Stimulated activated CD8-positive, alpha-beta memory T cell treated with anti-CD3 and anti-CD28 coated beads, Interleukin-4, amount 100 ng/mL, for 4 hours (primary cell): ENCODE data around the gene CWC25.
A peak's percentile ranks its signal among the peaks of the same experiment; 100 is the strongest.

Source experiments
- DNase-seq, 2 donors: peaks; one replicate each; pipeline ENCODE4 v3.0.0-alpha.2; 2020; ENCODE audit warnings: low read depth in 2 of 2, low spot score in 1 of 2

The CWC25 gene

GRCh38 chr17:38853292-38854219 is 28.4 kb upstream of the CWC25 start, which contains the start of gene RPL23:
Gene RPL23, minus strand, starts transcription at chr17:38853721. Its CDS starts 11 bp downstream, at chr17:38853710.
- DNase-seq, result peak; percentile 74 to 87

- no peak for DNase-seq
Measured at GRCh38 chr17:38852771-38853291, 27.7 kb upstream of the CWC25 start.

GRCh38 chr17:38851434-38851833 is 26.3 kb upstream of the CWC25 start:
- DNase-seq, result no peak

GRCh38 chr17:38850374-38850773 is 25.3 kb upstream of the CWC25 start:
- no peak for DNase-seq

- DNase-seq, result no peak
Measured at GRCh38 chr17:38848939-38849605, 24.0 kb upstream of the CWC25 start.

- DNase-seq, result no peak
Measured at GRCh38 chr17:38848557-38848891, 23.4 kb upstream of the CWC25 start.

- no peak for DNase-seq
Measured at GRCh38 chr17:38844261-38844757, 19.2 kb upstream of the CWC25 start.

- DNase-seq, result no peak
Measured at GRCh38 chr17:38825762-38826247, 684 bp upstream of the CWC25 start.

GRCh38 chr17:38815576-38816193 is 9.4 kb downstream of the CWC25 start:
- DNase-seq, result no peak

- DNase-seq, result no peak
Measured at GRCh38 chr17:38809828-38810227, 15.3 kb downstream of the CWC25 start.

GRCh38 chr17:38800237-38800760 is 24.8 kb downstream of the CWC25 start:
- DNase-seq, result no peak

- peak; percentile 44 to 74 for DNase-seq
Measured at GRCh38 chr17:38799501-38800236, 25.5 kb downstream of the CWC25 start, which contains the start of gene PIP4K2B. Gene PIP4K2B, minus strand, starts transcription at chr17:38799556. Its CDS starts 132 bp downstream, at chr17:38799424.

GRCh38 chr17:38798614-38799500 is 26.3 kb downstream of the CWC25 start:
- peak in 1 of 2 donors; percentile 6 for DNase-seq

GRCh38 chr17:38797828-38798227 is 27.3 kb downstream of the CWC25 start:
- no peak for DNase-seq

GRCh38 chr17:38797158-38797490 is 28.0 kb downstream of the CWC25 start:
- DNase-seq, result no peak

- no peak for DNase-seq
Measured at GRCh38 chr17:38796451-38797157, 28.5 kb downstream of the CWC25 start.

- no peak for DNase-seq
Measured at GRCh38 chr17:38794221-38794620, 30.9 kb downstream of the CWC25 start.

- no peak for DNase-seq
Measured at GRCh38 chr17:38791162-38791561, 34.0 kb downstream of the CWC25 start.
